Activated naive CD4-positive, alpha-beta T cell treated with anti-CD3 and anti-CD28 coated beads, Interleukin-2, amount 10 ng/mL, durations not matched to agents 7 days and 5 days (primary cell): ENCODE measurements around the gene UIMC1.
"Not testable (repeated sequence)": the region's sequence is repeated elsewhere in the genome, so short reads cannot be mapped to it uniquely, and the experiment has no call there.

Experiments used
- CTCF ChIA-PET: fragments of 350-600 bp; sonication (Branson Sonifier 250); formaldehyde crosslinking; loops from one replicate; lab custom pipeline; 2021; ENCODE audit warnings: antibody characterized with exemption; lab: Charles Lee
- DNase-seq: peaks from one replicate; pipeline ENCODE4 v3.0.0-alpha.2; 2020
- H3K27ac Mint-ChIP-seq: one replicate; pipeline ENCODE4 v1.8.0; 2021; ENCODE audit warnings: mild to moderate bottlenecking, moderate library complexity, mixed read lengths
- H3K27me3 Mint-ChIP-seq: one replicate; pipeline ENCODE4 v1.8.0; 2021; ENCODE audit warnings: mild to moderate bottlenecking, mixed read lengths
- H3K36me3 Mint-ChIP-seq: one replicate; pipeline ENCODE4 v1.8.0; 2021; ENCODE audit warnings: mixed read lengths
- H3K4me1 Mint-ChIP-seq: one replicate; pipeline ENCODE4 v1.8.0; 2021; ENCODE audit warnings: mixed read lengths
- H3K4me3 Mint-ChIP-seq: one replicate; pipeline ENCODE4 v1.8.0; 2021; ENCODE audit warnings: mild to moderate bottlenecking, moderate library complexity, mixed read lengths
- H3K9me3 Mint-ChIP-seq: one replicate; pipeline ENCODE4 v1.8.0; 2021; ENCODE audit warnings: mixed read lengths

Gene UIMC1

GRCh38 chr5:176995896-176996767 is 10.4 kb downstream of the UIMC1 start:
- Mint-ChIP-seq H3K9me3 (peaks cover 6% of the 10 kb centered on the region), H3K27ac (no peak overlapping the region), H3K27me3 (no peaks in the 10 kb centered on the region), H3K4me3 (no peak overlapping the region), H3K36me3 (peaks cover 27% of the 10 kb centered on the region), H3K4me1 (peaks cover 29% of the 10 kb centered on the region)
- CTCF ChIA-PET: interaction anchor here (0.6 to 1.6 kb wide), 3 partner anchors 10 to 31 kb away, joined by 3 to 5 read pairs (median 3); no protein-coding TSS in a partner anchor
- DNase-seq: no peak

- CTCF ChIA-PET: no interaction called here
- H3K9me3 Mint-ChIP-seq: peaks cover 6% of the 10 kb centered on the region
- no peak overlapping the region for H3K27ac Mint-ChIP-seq
- no peak for DNase-seq
- no peaks in the 10 kb centered on the region for H3K27me3 Mint-ChIP-seq
- H3K36me3 Mint-ChIP-seq: peaks cover 21% of the 10 kb centered on the region
- H3K4me1 Mint-ChIP-seq: peaks cover 28% of the 10 kb centered on the region
- H3K4me3 Mint-ChIP-seq: no peak overlapping the region
These were observed 11.5 kb downstream of the UIMC1 start for GRCh38 chr5:176995122-176995490.

- no peak overlapping the region for H3K27ac Mint-ChIP-seq
These were observed 12.0 kb downstream of the UIMC1 start for GRCh38 chr5:176994460-176995121.

GRCh38 chr5:176993081-176993480 is 13.5 kb downstream of the UIMC1 start:
- DNase-seq, H3K27me3 Mint-ChIP-seq, H3K27ac Mint-ChIP-seq, H3K4me3 Mint-ChIP-seq, CTCF ChIA-PET, H3K9me3 Mint-ChIP-seq: not testable (repeated sequence)
- Mint-ChIP-seq H3K36me3 (peaks cover 13% of the 10 kb centered on the region), H3K4me1 (peaks cover 33% of the 10 kb centered on the region)

More at GRCh38 chr5:176994460-176995121, 12.0 kb downstream of the UIMC1 start:
- peaks cover 17% of the 10 kb centered on the region for H3K36me3 Mint-ChIP-seq
- H3K4me3 Mint-ChIP-seq: no peak overlapping the region
- no peaks in the 10 kb centered on the region for H3K27me3 Mint-ChIP-seq
- peaks cover 6% of the 10 kb centered on the region for H3K9me3 Mint-ChIP-seq
- peaks cover 28% of the 10 kb centered on the region for H3K4me1 Mint-ChIP-seq
- no peak for DNase-seq
- CTCF ChIA-PET: no interaction called here

- Mint-ChIP-seq H3K27me3 (no peaks in the 10 kb centered on the region), H3K4me3 (no peak overlapping the region), H3K27ac (no peak overlapping the region), H3K4me1 (peaks cover 26% of the 10 kb centered on the region), H3K36me3 (peaks cover 18% of the 10 kb centered on the region), H3K9me3 (no peaks in the 10 kb centered on the region)
- no peak for DNase-seq
- CTCF ChIA-PET: no interaction called here
These were observed 19.0 kb downstream of the UIMC1 start for GRCh38 chr5:176987583-176987982.

DNA sequence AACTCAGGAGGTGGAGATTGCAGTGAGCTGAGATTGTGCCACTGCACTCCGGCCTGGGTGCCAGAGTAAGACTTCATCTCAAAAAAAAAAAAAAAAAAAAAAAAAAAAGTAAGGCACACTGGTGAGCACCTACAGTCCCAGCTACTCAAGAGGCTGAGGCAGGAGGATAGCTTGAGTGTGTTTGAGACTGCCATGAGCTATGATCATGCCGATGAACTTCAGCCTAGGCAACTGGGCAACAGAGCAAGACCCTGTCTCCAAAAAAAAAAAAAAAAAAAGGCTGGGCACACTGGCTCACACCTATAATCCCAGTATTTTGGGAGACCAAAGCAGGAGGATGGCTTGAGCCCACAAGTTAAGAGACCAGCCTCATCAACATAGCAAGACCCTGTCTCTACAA is 20.3 kb downstream of the UIMC1 start:
- CTCF ChIA-PET: interaction anchor here (0.7 to 1.1 kb wide), 2 partner anchors 18 to 263 kb away, joined by 3 to 4 read pairs; no protein-coding TSS in a partner anchor
- Mint-ChIP-seq H3K36me3 (peaks cover 26% of the 10 kb centered on the region), H3K4me1 (peaks cover 29% of the 10 kb centered on the region), H3K27ac (peak overlapping the region; percentile 86), H3K4me3 (no peak overlapping the region), H3K9me3 (no peaks in the 10 kb centered on the region), H3K27me3 (no peaks in the 10 kb centered on the region)
- DNase-seq: no peak

GRCh38 chr5:176985516-176985915 is 21.1 kb downstream of the UIMC1 start:
- H3K4me3 Mint-ChIP-seq: no peak overlapping the region

GRCh38 chr5:176984176-176984575 is 22.4 kb downstream of the UIMC1 start:
- H3K27ac Mint-ChIP-seq, CTCF ChIA-PET, DNase-seq, H3K27me3 Mint-ChIP-seq, H3K4me3 Mint-ChIP-seq, H3K9me3 Mint-ChIP-seq: not testable (repeated sequence)
- H3K4me1 Mint-ChIP-seq: peaks cover 29% of the 10 kb centered on the region
- peaks cover 34% of the 10 kb centered on the region for H3K36me3 Mint-ChIP-seq

More at GRCh38 chr5:176985516-176985915, 21.1 kb downstream of the UIMC1 start:
- no peaks in the 10 kb centered on the region for H3K27me3 Mint-ChIP-seq
- H3K36me3 Mint-ChIP-seq: peaks cover 26% of the 10 kb centered on the region
- peaks cover 29% of the 10 kb centered on the region for H3K4me1 Mint-ChIP-seq
- no peaks in the 10 kb centered on the region for H3K9me3 Mint-ChIP-seq
- peak; percentile 73 for DNase-seq
- CTCF ChIA-PET: no interaction called here
- peak overlapping the region; percentile 86 for H3K27ac Mint-ChIP-seq

GRCh38 chr5:176983593-176983992 is 23.0 kb downstream of the UIMC1 start:
- H3K27ac Mint-ChIP-seq, H3K4me3 Mint-ChIP-seq, H3K27me3 Mint-ChIP-seq, DNase-seq, H3K9me3 Mint-ChIP-seq, CTCF ChIA-PET: not testable (repeated sequence)
- Mint-ChIP-seq H3K36me3 (peaks cover 39% of the 10 kb centered on the region), H3K4me1 (peaks cover 27% of the 10 kb centered on the region)

DNA sequence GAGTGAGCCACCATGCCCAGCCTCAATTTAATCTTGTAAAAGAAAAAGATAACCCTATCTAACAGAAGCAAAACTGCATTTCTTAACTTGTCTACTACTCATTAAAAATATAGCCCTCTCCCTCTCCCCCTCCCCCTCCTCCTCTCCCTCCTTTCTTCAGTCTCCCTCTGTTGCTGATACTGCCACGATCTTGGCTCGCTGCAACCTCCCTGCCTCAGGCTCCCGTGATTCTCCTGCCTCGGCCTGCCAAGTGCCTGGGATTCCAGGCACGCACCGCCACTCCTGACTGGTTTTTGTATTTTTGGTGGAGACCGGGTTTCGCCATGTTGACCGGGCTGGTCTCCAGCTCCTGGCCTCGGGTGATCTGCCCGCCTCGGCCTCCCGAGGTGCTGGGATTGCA is 23.5 kb downstream of the UIMC1 start:
- H3K27me3 Mint-ChIP-seq, DNase-seq, H3K4me3 Mint-ChIP-seq, H3K9me3 Mint-ChIP-seq, CTCF ChIA-PET: not testable (repeated sequence)
- H3K36me3 Mint-ChIP-seq: peaks cover 39% of the 10 kb centered on the region
- H3K4me1 Mint-ChIP-seq: peaks cover 25% of the 10 kb centered on the region
- peak overlapping the region; percentile 45 for H3K27ac Mint-ChIP-seq

GRCh38 chr5:176980818-176981217 is 25.8 kb downstream of the UIMC1 start:
- Mint-ChIP-seq H3K4me3 (no peak overlapping the region), H3K27me3 (no peaks in the 10 kb centered on the region), H3K27ac (no peak overlapping the region), H3K9me3 (no peaks in the 10 kb centered on the region), H3K36me3 (peaks cover 39% of the 10 kb centered on the region), H3K4me1 (peaks cover 12% of the 10 kb centered on the region)
- DNase-seq: no peak
- CTCF ChIA-PET: no interaction called here

GRCh38 chr5:176979669-176980068 is 26.9 kb downstream of the UIMC1 start:
- no peak for DNase-seq
- peaks cover 3% of the 10 kb centered on the region for H3K4me1 Mint-ChIP-seq
- H3K27ac Mint-ChIP-seq: no peak overlapping the region
- H3K36me3 Mint-ChIP-seq: peaks cover 43% of the 10 kb centered on the region
- H3K27me3 Mint-ChIP-seq: no peaks in the 10 kb centered on the region
- H3K9me3 Mint-ChIP-seq: no peaks in the 10 kb centered on the region
- CTCF ChIA-PET: no interaction called here
- no peak overlapping the region for H3K4me3 Mint-ChIP-seq

DNA sequence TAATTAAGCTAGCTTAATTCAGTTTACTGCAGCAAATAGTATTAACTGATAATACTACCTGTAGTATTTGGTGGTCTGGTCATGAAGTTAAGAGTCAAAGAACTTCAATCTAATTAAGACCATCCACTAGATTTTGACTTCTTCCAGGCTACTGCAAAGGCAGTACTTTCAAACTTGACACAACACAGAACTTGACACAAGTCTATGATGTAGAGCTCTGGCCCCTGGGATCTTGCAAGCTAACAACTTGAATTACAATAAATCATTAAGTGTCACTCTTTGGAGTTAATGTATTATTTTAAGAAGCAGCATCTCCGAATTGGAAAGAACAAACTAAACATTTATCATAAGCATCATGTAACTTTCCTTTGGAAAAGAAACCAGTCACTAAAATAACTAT is 40.9 kb downstream of the UIMC1 start:
- Mint-ChIP-seq H3K27me3 (no peaks in the 10 kb centered on the region), H3K4me1 (no peaks in the 10 kb centered on the region), H3K4me3 (no peak overlapping the region), H3K9me3 (no peaks in the 10 kb centered on the region), H3K27ac (no peak overlapping the region), H3K36me3 (peaks cover 40% of the 10 kb centered on the region)
- DNase-seq: no peak
- CTCF ChIA-PET: interaction anchor here (0.6 to 1.7 kb wide), 2 partner anchors 25 to 305 kb away, joined by 3 to 9 read pairs; no protein-coding TSS in a partner anchor

GRCh38 chr5:176959051-176959450 is 47.5 kb downstream of the UIMC1 start:
- DNase-seq: no peak
- CTCF ChIA-PET: interaction anchor here (0.6 to 4.7 kb wide), 2 partner anchors 29 to 300 kb away, joined by 3 to 33 read pairs; no protein-coding TSS in a partner anchor
- no peak overlapping the region for H3K27ac Mint-ChIP-seq

More at GRCh38 chr5:176959051-176959450, 47.5 kb downstream of the UIMC1 start:
- Mint-ChIP-seq H3K4me1 (peaks cover 2% of the 10 kb centered on the region), H3K4me3 (no peak overlapping the region), H3K27me3 (no peaks in the 10 kb centered on the region), H3K9me3 (no peaks in the 10 kb centered on the region), H3K36me3 (peaks cover 27% of the 10 kb centered on the region)
